ENCODE measurements around the gene BPIFA3. TPM values are rescaled to one million over a fixed set of nuclear protein-coding genes. Genes with fewer than 3 reads are reported as not detected.

Gene BPIFA3
- total and polyA plus RNA-seq, 2 of the 8 experiments (the other 6 are each of a cell fraction or from before 2014, with no cell fraction given): not detected

DNA sequence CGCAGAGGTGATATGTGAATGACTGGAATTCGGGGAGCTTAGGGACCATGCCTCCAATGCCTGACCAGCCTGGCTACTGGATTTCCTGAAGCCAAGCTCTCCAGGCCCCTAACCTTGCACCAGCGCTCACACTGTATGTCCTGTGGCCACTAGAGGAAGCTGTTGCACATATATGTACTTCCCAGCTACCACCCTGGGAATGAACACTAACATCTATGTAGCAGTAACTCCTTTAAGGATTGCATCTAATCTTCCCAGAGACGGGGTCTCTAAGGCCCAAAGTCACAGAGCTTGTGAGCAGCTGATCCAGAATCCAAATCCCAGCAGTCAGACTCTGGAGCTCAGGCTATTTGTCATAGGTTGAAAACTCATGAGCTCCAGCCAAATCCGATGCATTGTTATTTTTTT, 45.5 kb downstream of the BPIFA3 start:
- Histone ChIP-seq H3K14ac (ENCODE audit: insufficient read length) (no peak overlapping the region), H2BK20ac (ENCODE audit: low read length) (no peak overlapping the region), H2BK12ac (ENCODE audit: low read depth, low read length) (no peak overlapping the region), H3K79me2 (ENCODE audit: control insufficient read depth in 1 of 2, insufficient read depth in 2 of 2, low read length in 2 of 2) (no peaks in the 10 kb centered on the region), H3K4me1 (replicated peaks in 1 of 4; ENCODE audit: control insufficient read depth in 3 of 4, insufficient read depth in 4 of 4, low read length in 3 of 4) (no peaks in the 10 kb centered on the region), H2AFZ (ENCODE audit: low read length) (no peak overlapping the region), H3K9ac (replicated peaks in 1 of 4; ENCODE audit: extremely low read depth in 1 of 4, low read depth in 3 of 4, low read length in 3 of 4) (no peak overlapping the region), H4K91ac (replicated peaks; ENCODE audit: insufficient read length, low read length) (no peak overlapping the region), H3K9me3 (ENCODE audit: insufficient read depth in 2 of 2, low read depth in 1 of 2, low read length in 1 of 2) (no peaks in the 10 kb centered on the region), H4K5ac (ENCODE audit: insufficient read length, low read depth, low read length) (no peak overlapping the region), H4K8ac (ENCODE audit: extremely low read depth, insufficient read depth, low read length) (no peak overlapping the region; the same call in 1 of the 2 replicates), H2BK120ac (replicated peaks; ENCODE audit: low read depth, low read length) (no peak overlapping the region), H3K23me2 (ENCODE audit: low read depth, low read length) (no peaks in the 10 kb centered on the region), H3K18ac (ENCODE audit: extremely low read depth, low read length) (no peak overlapping the region), H3K27me3 (replicated peaks in 1 of 4; ENCODE audit: control insufficient read depth in 3 of 4, extremely low read depth in 1 of 4, insufficient read depth in 3 of 4, low read length in 3 of 4) (0 out of 7 replicates have a peak, but pooled peaks cover 0 to 3% (median 0%) of the 10 kb centered on the region in 4 experiments), H2AK5ac (ENCODE audit: low read depth, low read length) (no peak overlapping the region), H3K4me3 (ENCODE audit: extremely low read depth in 1 of 4, insufficient read depth in 2 of 4, low read depth in 3 of 4, low read length in 4 of 4) (no peak overlapping the region), H2BK15ac (ENCODE audit: low read length) (no peak overlapping the region), H3K4me2 (ENCODE audit: insufficient read depth in 1 of 2, low read depth in 2 of 2, low read length in 2 of 2) (no peak overlapping the region), H4K20me1 (replicated peaks in 1 of 2; ENCODE audit: control insufficient read depth in 1 of 2, insufficient read depth in 2 of 2, low read length in 2 of 2) (no peaks in the 10 kb centered on the region), H3K36me3 (ENCODE audit: control insufficient read depth in 2 of 4, insufficient read depth in 4 of 4, low read length in 3 of 4) (no peaks in the 10 kb centered on the region), H3K23ac (ENCODE audit: insufficient read length) (no peak overlapping the region), H3K27ac (ENCODE audit: low read depth, low read length) (no peak overlapping the region), H2BK5ac (ENCODE audit: low read depth, low read length) (no peak overlapping the region), H3K79me1 (ENCODE audit: low read depth, low read length) (no peaks in the 10 kb centered on the region), H3K4ac (replicated peaks; ENCODE audit: insufficient read length, low read depth, low read length) (no peak overlapping the region), H3K56ac (replicated peaks; ENCODE audit: insufficient read length, low read depth, low read length) (no peak overlapping the region)
- DNase-seq (ENCODE audit: low read depth in 1 of 2, low spot score in 2 of 2): peak in 1 of 2 experiments; percentile 5
- ChIA-PET POLR2A (ENCODE audit: partially characterized antibody) (no interaction called here), CTCF (ENCODE audit: partially characterized antibody) (interaction anchor here (0.6 to 7.1 kb wide), 36 partner anchors 9 to 410 kb away, joined by 3 to 81 read pairs (median 4); partner anchors contain the start of gene BPIFA1)
- TF ChIP-seq SIRT6 (IDR thresholded peaks at IDR 0.05; ENCODE audit: low read length): no peak
- TF ChIP-seq SIX5 (IDR thresholded peaks at IDR 0.05; ENCODE audit: low read depth, low read length): no peak
- no peak for TF ChIP-seq BCL11A (IDR thresholded peaks at IDR 0.05; ENCODE audit: low read depth in 2 of 2, low read length in 2 of 2)
- peak; percentile 76 to 88 for TF ChIP-seq RAD21 (IDR thresholded peaks at IDR 0.05 in 1 of 2, conservative IDR thresholded peaks at IDR 0.05 in 1 of 2; ENCODE audit: low read depth in 2 of 2, low read length in 2 of 2)
- 0 out of 2 replicates have a peak, but pooled peaks have one; percentile 37 for TF ChIP-seq TCF12 (IDR thresholded peaks at IDR 0.05; ENCODE audit: low read depth, low read length)
- TF ChIP-seq YY1 (IDR thresholded peaks at IDR 0.05; ENCODE audit: low read depth, low read length): peak; percentile 34; the same call in 1 of the 2 replicates
- TF ChIP-seq, protein P1, sequence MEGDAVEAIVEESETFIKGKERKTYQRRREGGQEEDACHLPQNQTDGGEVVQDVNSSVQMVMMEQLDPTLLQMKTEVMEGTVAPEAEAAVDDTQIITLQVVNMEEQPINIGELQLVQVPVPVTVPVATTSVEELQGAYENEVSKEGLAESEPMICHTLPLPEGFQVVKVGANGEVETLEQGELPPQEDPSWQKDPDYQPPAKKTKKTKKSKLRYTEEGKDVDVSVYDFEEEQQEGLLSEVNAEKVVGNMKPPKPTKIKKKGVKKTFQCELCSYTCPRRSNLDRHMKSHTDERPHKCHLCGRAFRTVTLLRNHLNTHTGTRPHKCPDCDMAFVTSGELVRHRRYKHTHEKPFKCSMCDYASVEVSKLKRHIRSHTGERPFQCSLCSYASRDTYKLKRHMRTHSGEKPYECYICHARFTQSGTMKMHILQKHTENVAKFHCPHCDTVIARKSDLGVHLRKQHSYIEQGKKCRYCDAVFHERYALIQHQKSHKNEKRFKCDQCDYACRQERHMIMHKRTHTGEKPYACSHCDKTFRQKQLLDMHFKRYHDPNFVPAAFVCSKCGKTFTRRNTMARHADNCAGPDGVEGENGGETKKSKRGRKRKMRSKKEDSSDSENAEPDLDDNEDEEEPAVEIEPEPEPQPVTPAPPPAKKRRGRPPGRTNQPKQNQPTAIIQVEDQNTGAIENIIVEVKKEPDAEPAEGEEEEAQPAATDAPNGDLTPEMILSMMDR (IDR thresholded peaks at IDR 0.05; ENCODE audit: control extremely low read depth in 1 of 3, insufficient read depth in 1 of 3, low read depth in 1 of 3, low read length in 3 of 3): peak; percentile 67 to 87 (median 86)
- 57% methylated on average over 5 of the region's 5 CpGs; no CpG with 5 or more reads in 1 of the 2 experiments for WGBS, 2 experiments (ENCODE audit: extremely low coverage in 1 of 2, insufficient coverage in 1 of 2, insufficient read length in 1 of 2, insufficient replicate concordance in 2 of 2, low coverage in 1 of 2, low lambda C conversion rate in 2 of 2, missing lambda C conversion rate in 1 of 2)
- FAIRE-seq: peak; percentile 81

All from H1 (cell line).